ENCODE measurements around the gene LCN15. TPM values are rescaled to one million over a fixed set of nuclear protein-coding genes. Genes with fewer than 3 reads are reported as not detected.
A peak's percentile ranks its signal among the peaks of the same experiment; 100 is the strongest.

LCN15 gene
- total and polyA plus RNA-seq, 2 of the 13 experiments (the other 11 are each of a cell fraction or from before 2014, with no cell fraction given), result 1.3 to 53.7 TPM

- TF ChIP-seq RARA (CRISPR knock-in tag; IDR thresholded peaks at IDR 0.05) (peak; percentile 63), UBTF (CRISPR knock-in tag; IDR thresholded peaks at IDR 0.05) (no peak; the same call in 1 of the 2 replicates), SSRP1 (CRISPR knock-in tag; IDR thresholded peaks at IDR 0.05) (no peak), MEIS1 (CRISPR knock-in tag; IDR thresholded peaks at IDR 0.05; ENCODE audit: borderline replicate concordance) (no peak), ZNF572 (CRISPR knock-in tag; IDR thresholded peaks at IDR 0.05) (no peak), HOXA7 (CRISPR knock-in tag; IDR thresholded peaks at IDR 0.05) (no peak), ZNF652 (CRISPR knock-in tag; IDR thresholded peaks at IDR 0.05; ENCODE audit: borderline replicate concordance, low read depth) (no peak), ZNF136 (CRISPR knock-in tag; IDR thresholded peaks at IDR 0.05; ENCODE audit: low read depth) (no peak), PREB (CRISPR knock-in tag; IDR thresholded peaks at IDR 0.05) (no peak), KLF16 (CRISPR knock-in tag; IDR thresholded peaks at IDR 0.05) (peak in 1 of 2 experiments; percentile 72; a peak in 2 of 4 replicates), ZNF616 (CRISPR knock-in tag; IDR thresholded peaks at IDR 0.05; ENCODE audit: low read depth) (peak; percentile 69; the same call in 1 of the 2 replicates), SAFB2 (CRISPR knock-in tag; IDR thresholded peaks at IDR 0.05; ENCODE audit: borderline replicate concordance, low read depth) (no peak), NR2F6 (IDR thresholded peaks at IDR 0.05) (no peak), NR2F6 (CRISPR knock-in tag; IDR thresholded peaks at IDR 0.05) (peak; percentile 67; the same call in 1 of the 2 replicates), SALL1 (CRISPR knock-in tag; IDR thresholded peaks at IDR 0.05) (peak; percentile 83), ZNF878 (CRISPR knock-in tag; IDR thresholded peaks at IDR 0.05) (peak; percentile 86; the same call in 1 of the 2 replicates), KDM5B (CRISPR knock-in tag; IDR thresholded peaks at IDR 0.05; ENCODE audit: borderline replicate concordance) (peak; percentile 65; the same call in 1 of the 2 replicates), PLSCR1 (CRISPR knock-in tag; IDR thresholded peaks at IDR 0.05; ENCODE audit: borderline replicate concordance) (no peak), ZZZ3 (CRISPR knock-in tag; IDR thresholded peaks at IDR 0.05; ENCODE audit: borderline replicate concordance) (no peak), ZNF737 (CRISPR knock-in tag; IDR thresholded peaks at IDR 0.05; ENCODE audit: borderline replicate concordance) (no peak), ZNF496 (CRISPR knock-in tag; IDR thresholded peaks at IDR 0.05; ENCODE audit: insufficient replicate concordance) (no peak), ZFP36 (IDR thresholded peaks at IDR 0.05; ENCODE audit: borderline replicate concordance, low read depth, low read length, partially characterized antibody) (no peak), ZNF747 (CRISPR knock-in tag; IDR thresholded peaks at IDR 0.05; ENCODE audit: borderline replicate concordance) (peak; percentile 71; the same call in 1 of the 2 replicates), ZNF513 (CRISPR knock-in tag; conservative IDR thresholded peaks at IDR 0.05) (no peak)
These were observed 23.1 kb downstream of the LCN15 start (continued) for GRCh38 chr9:136740971-136741882.
